HG03025 (cell line): Measurements from ENCODE around the gene PCCA.

Experiments
- ATAC-seq: cut with Tn5 transposase; IDR thresholded peaks from one replicate; pipeline ENCODE4 v1.9.1; 2021; ENCODE audit warnings: mild to moderate bottlenecking, moderate library complexity; ENCODE audit not compliant: unreplicated experiment, low FRiP score

Gene PCCA

DNA sequence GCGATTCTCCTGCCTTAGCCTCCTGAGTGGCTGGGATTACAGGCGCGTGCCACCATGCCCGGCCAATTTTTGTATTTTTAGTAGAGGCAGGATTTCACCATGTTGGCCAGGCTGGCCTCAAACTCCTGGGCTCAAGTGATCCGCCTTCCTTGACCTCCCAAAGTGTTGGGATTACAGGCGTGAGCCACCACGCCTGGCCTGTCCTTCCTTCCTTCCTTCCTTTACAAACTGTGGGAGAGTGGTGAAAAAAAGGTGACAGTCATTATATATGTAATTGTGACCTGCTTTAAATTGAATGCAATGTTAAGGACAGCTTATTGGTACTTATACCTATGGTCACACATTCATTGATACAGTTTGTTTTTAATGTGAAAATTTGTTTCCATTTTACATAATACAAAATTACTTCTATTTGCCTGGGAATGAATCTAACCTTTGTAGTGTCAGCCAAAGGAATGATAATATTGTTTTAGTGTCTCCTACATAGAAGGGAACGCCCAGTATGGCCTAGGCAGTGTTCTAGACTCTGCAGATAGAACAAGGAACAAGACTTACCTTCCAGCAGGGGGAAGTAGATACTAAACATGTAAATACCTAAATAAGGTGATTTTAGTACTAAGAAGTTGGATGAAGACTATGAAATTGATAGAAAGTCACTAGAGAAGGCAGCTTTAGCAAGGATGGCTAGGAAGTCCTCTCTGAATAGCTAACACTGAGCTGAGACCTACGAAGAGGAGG, 353.4 kb downstream of the PCCA start:
- ATAC-seq = no peak

DNA sequence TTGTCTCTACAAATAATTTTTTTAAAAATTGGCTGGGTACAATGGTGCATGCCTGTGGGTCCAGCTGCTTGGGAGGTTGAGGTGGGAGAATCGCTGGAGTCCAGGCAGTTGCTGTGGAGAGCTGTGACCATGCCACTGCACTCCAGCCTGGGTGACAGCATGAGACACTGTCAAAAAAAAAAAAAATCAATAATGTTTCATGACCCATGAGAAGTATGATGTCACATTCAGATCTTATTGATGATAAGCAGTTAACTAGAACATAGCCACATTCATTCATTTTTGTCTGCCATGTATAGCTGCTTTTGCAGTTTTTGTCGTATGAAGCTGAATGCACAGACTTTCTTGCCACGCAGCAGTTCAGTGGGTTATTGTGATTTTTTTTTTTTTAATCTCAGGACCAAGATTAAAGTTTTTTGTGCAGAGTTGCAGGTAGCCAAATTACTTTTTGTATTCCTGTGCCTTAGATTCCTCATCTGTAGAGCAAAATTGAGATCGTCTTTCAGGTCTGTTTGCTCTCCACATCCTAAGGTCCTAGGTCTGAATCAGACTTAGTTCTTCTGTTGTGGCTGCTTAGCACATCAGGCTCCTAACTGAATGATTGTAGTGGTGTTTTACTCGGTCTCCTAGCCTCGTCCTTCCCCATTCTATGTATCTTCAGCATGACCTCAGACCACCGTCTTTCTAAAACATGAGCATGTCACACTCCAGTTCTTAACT, 354.5 kb downstream of the PCCA start:
- ATAC-seq = no peak

DNA sequence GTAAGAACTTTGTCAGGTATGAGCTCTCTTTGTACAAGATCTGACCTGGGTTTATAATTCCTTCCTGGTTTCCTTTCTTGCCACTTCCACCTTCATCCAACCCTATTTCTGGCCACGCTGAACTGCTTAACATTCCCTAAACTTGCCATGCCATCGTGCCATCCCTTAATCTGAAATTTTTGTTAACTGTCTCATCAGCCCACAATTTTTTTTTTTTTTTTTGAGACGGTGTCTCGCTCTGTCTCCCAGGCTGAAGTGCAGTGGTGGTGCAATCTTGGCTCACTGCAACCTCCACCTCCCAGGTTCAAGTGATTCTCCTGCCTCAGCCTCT, 355.1 kb downstream of the PCCA start:
- no peak for ATAC-seq

GRCh38 chr13:100447831-100448230, 358.9 kb downstream of the PCCA start:
- ATAC-seq = no peak

DNA sequence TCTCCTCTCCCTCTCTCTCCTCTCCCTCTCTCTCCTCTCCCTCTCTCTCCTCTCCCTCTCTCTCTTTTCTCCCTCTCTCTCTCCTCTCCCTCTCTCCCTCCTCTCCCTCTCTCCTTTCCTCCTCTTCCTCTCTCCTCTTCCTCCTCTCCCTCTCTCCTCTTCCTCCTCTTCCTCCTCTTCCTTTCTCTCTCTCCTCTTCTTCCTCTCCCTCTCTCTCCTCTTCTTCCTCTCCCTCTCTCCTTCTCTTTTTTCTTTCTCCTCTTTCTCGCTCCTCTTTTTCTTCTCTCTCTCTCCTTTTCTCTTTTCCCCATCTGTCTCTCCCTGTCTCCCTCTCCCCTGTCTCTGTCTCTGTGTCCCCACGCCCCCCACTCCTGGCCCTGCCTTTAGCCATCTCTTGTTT, 363.0 kb downstream of the PCCA start:
- ATAC-seq = no peak

DNA sequence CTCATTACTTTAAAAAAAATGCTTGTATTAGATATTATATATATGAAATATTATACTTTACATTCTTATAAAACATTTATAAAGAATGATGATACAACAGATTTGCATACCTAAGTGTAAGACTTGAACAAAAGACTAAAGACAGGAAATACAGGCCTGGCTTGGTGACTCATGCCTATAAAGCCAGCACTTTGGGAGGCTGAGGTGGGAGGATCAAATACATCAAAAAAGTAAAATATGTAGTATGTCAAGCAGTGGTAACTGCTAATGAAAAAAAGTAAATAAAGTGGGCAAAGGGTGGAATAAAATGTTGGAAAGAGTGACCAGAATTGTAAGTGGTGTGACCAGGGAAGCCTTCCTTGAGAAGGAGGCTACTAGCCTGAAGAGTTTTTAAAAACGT, 366.0 kb downstream of the PCCA start:
- no peak for ATAC-seq

GRCh38 chr13:100458673-100459072, 369.8 kb downstream of the PCCA start:
- ATAC-seq = no peak

GRCh38 chr13:100459747-100460146, 370.9 kb downstream of the PCCA start:
- no peak for ATAC-seq

- ATAC-seq = no peak
Observed at GRCh38 chr13:100460266-100460665, 371.4 kb downstream of the PCCA start.

- no peak for ATAC-seq
Observed at GRCh38 chr13:100460791-100461190, 371.9 kb downstream of the PCCA start.

GRCh38 chr13:100461309-100462030, 372.6 kb downstream of the PCCA start:
- no peak for ATAC-seq

GRCh38 chr13:100464006-100464405, 375.1 kb downstream of the PCCA start:
- ATAC-seq = no peak

- no peak for ATAC-seq
Observed at GRCh38 chr13:100465558-100465957, 376.7 kb downstream of the PCCA start.

- no peak for ATAC-seq
Observed at GRCh38 chr13:100470866-100471505, 382.1 kb downstream of the PCCA start.

DNA sequence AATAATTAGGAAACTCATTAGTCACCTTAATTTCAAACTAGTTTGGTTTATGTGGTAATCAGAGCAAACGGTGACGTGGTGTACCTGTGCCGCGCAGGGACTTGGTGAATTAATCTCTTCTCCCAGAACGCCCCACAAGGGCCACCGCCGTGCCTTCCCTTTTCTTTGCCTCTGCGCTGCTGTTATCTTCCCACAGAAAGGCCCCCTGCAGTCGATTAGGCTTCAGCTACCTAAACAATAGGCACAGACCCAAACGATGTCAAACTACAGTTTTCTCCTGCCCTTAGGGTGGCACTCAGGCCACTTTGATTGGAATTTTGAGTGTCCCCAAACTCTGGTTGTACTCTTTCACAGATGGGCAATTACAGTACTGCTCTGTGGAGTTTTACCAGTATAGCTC, 384.2 kb downstream of the PCCA start:
- no peak for ATAC-seq

GRCh38 chr13:100473501-100474044, 384.7 kb downstream of the PCCA start:
- no peak for ATAC-seq

- no peak for ATAC-seq
Observed at GRCh38 chr13:100476963-100477362, 388.1 kb downstream of the PCCA start.

- ATAC-seq = no peak
Observed at GRCh38 chr13:100478107-100478809, 389.4 kb downstream of the PCCA start.

DNA sequence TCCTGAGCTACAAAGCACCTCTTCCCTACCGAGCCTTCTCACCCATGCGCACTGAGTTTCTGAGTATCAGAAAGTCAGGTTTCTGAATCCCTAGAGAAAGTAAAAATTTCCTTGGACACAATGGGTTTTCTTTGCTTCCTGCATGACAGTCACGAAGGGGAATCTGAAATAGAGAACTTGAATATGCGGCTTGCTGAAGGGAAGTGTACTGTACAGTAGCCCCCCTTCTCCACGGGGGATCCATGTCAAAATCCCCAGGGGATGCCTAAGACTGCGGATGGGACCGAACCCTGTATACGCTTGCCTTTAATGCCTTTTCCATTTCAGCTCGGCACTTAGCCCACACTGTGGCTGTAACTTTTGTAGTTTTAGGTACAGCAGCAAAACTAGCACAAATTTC, 391.8 kb downstream of the PCCA start:
- ATAC-seq = no peak

DNA sequence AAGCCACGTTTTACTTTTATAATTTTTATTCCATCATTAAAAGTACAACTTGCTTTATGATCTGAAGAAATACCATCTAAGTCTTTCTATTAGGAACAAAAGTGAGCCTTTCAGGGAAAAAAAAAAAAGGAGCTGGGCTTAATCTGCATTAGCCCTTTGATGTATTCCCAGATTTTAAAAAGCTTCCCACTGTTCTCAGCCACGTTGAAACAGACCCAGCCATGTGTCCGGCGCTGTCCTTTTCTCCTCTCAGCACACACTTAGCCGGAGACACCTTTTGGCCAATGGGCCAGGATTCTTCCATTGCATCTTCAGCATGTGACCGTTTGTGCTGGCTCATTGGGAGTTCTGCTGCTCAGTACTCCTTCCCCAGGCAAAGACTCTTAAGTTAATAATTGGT, 394.2 kb downstream of the PCCA start:
- ATAC-seq = no peak
